H4 (cell line): Measurements from ENCODE around the gene PNMA8B. TPM values are rescaled to one million over a fixed set of nuclear protein-coding genes. Genes with fewer than 3 reads are reported as not detected.
"Not testable (repeated sequence)": the region's sequence is repeated elsewhere in the genome, so short reads cannot be mapped to it uniquely, and the experiment has no call there.

ENCODE experiments used
- DNase-seq: peaks from one replicate; pipeline ENCODE4 v3.0.0-alpha.2; 2015; ENCODE audit warnings: low spot score
- total RNA-seq: library from RNA; depleted of rRNA; stranded (reverse); fragments of >200 nt; shearing (Covaris generic); gene quantifications from 2 replicates; pipeline ENCODE4 v1.2.3, GENCODE V29; 2014; rRNA removed

PNMA8B gene
- not detected in 2 replicates for total RNA-seq

GRCh38 chr19:46495786-46496099, at the start of gene PNMA8B:
Gene PNMA8B (minus strand): TSS chr19:46495867. CDS start chr19:46495465, 402 bp downstream.
- DNase-seq: no peak

- no peak for DNase-seq
Measured at GRCh38 chr19:46544651-46545050, 49.0 kb upstream of the PNMA8B start.

GRCh38 chr19:46542428-46543230, 47.0 kb upstream of the PNMA8B start:
- peak; percentile 84 for DNase-seq

GRCh38 chr19:46537136-46538097, 41.8 kb upstream of the PNMA8B start:
- no peak for DNase-seq

- no peak for DNase-seq
Measured at GRCh38 chr19:46536391-46536790, 40.7 kb upstream of the PNMA8B start.

GRCh38 chr19:46533621-46534081, 38.0 kb upstream of the PNMA8B start:
- DNase-seq: no peak

GRCh38 chr19:46533078-46533620, 37.5 kb upstream of the PNMA8B start:
- no peak for DNase-seq

GRCh38 chr19:46530636-46531035, 35.0 kb upstream of the PNMA8B start:
- DNase-seq: no peak

GRCh38 chr19:46529622-46530451, 34.2 kb upstream of the PNMA8B start:
- peak; percentile 64 for DNase-seq

GRCh38 chr19:46528601-46529590, 33.2 kb upstream of the PNMA8B start:
- DNase-seq: no peak

- DNase-seq: not testable (repeated sequence)
Measured at GRCh38 chr19:46526801-46527200, 31.1 kb upstream of the PNMA8B start.

- DNase-seq: no peak
Measured at GRCh38 chr19:46524308-46524707, 28.6 kb upstream of the PNMA8B start.

- not testable (repeated sequence) for DNase-seq
Measured at GRCh38 chr19:46522988-46523387, 27.3 kb upstream of the PNMA8B start.

- no peak for DNase-seq
Measured at GRCh38 chr19:46521241-46521868, 25.7 kb upstream of the PNMA8B start.

- no peak for DNase-seq
Measured at GRCh38 chr19:46520616-46521015, 24.9 kb upstream of the PNMA8B start.

GRCh38 chr19:46517471-46517870, 21.8 kb upstream of the PNMA8B start:
- no peak for DNase-seq

GRCh38 chr19:46515879-46516350, 20.2 kb upstream of the PNMA8B start:
- DNase-seq: peak; percentile 66

- no peak for DNase-seq
Measured at GRCh38 chr19:46515290-46515609, 19.6 kb upstream of the PNMA8B start.

GRCh38 chr19:46514589-46515289, 19.1 kb upstream of the PNMA8B start:
- no peak for DNase-seq
